SK-N-SH treated with all-trans-retinoic acid at 6 μM for 48 hours (cell line): ENCODE results near the gene KIR2DL3.

Experiments
- TCF4 ChIP-seq: fragments of 250-450 bp; sonication (Bioruptor Pico); IDR thresholded peaks from 2 replicates; pipeline ENCODE4 v1.8.0; 2021; ENCODE audit warnings: mild to moderate bottlenecking, moderate library complexity, borderline replicate concordance
- ZC3H10 ChIP-seq: fragments of 250-450 bp; sonication (Bioruptor Pico); IDR thresholded peaks from 2 replicates; pipeline ENCODE4 v1.5.1; 2021; ENCODE audit warnings: mild to moderate bottlenecking, moderate library complexity
- ZFP30 ChIP-seq: fragments of 450-650 bp; formaldehyde crosslinking; IDR thresholded peaks from 2 replicates; pipeline ENCODE4 v1.5.0; 2022; ENCODE audit warnings: mild to moderate bottlenecking, moderate library complexity

DNA sequence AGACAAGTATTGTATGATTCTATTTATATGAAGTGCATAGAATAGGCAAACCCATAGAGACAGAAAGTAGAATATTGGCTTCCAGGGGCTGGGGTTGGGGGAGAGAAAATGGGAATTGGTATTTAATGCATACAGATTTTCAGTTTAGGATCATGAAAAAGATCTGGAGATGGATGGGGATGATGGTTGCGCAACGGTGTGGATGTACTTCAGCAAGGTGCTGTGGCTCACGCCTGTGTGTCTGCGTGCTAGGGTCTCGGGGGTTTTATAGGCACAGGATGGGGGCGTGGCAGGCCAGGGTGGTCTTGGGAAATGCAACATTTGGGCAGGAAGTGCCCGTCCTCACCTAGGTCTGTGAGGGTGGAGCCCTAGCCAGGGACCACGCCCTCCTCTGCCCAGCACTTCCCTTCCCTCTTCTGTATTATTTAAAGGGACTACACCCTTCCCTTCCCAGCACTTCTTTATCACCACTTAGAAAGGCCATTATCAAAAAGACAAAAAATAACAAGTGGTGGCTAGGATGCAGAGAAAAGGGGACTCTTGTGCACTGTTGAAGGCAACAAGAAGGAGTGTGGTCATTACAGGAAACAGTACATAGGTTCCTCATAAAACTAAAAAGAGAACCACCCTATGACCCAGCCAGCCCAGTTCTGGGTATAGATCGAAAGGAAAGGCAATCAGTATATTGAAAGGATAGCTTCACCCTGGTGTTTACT, 46.6 kb upstream of the KIR2DL3 start:
- TF ChIP-seq TCF4 (no peak), ZFP30 (no peak), ZC3H10 (no peak)
